ENCODE data around the gene WDFY2.
"Not testable (repeated sequence)": the region's sequence is repeated elsewhere in the genome, so short reads cannot be mapped to it uniquely, and the experiment has no call there.

WDFY2 gene, protein sequence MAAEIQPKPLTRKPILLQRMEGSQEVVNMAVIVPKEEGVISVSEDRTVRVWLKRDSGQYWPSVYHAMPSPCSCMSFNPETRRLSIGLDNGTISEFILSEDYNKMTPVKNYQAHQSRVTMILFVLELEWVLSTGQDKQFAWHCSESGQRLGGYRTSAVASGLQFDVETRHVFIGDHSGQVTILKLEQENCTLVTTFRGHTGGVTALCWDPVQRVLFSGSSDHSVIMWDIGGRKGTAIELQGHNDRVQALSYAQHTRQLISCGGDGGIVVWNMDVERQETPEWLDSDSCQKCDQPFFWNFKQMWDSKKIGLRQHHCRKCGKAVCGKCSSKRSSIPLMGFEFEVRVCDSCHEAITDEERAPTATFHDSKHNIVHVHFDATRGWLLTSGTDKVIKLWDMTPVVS

DNA sequence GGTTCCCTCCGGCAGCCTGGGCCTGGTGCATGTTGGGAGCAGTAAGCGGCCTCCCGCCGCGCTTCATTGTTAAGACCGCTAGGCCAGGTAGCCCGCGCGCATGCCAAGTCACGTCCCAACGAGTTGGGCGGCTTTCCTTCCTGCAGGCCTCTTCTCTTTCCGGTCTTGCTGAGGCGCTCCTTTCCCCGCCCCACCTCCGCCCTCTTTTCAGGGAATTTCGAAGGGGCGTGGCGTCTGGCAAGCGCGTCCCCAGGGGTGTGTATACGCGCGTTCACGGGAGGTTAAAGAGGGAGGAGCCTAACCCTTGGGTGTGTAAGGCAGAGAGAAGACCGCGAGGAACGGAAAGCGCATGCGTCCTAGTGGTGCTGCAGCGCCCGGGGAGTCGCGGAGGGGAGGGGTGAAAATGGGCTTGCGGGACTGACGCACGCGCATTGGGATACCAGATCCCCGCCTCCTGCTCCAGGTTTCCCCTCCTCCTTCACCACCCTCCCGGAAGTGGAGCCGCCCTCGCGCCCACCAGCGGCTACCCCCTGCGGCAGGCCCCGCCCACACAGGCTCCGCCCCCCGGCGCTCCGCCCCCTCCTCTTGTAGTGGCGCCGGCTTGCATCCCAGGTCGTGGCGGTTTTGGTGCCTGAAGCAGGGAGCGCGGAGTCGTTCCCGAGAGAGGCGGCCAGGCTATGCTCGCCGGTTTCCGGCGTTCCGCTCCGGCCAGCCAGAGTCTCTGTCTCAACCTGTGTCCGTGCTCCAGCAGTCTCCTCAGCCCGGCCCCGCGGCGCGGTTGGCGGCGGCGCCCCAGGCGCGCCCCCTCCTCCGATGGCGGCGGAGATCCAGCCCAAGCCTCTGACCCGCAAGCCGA, at the start of gene WDFY2:
Gene WDFY2, plus strand, starts transcription at position 588 of the 856 bp plus-strand sequence. Its CDS starts 226 bp downstream, at position 814.
- peak; percentile 99 for DNase-seq (ENCODE audit: low spot score)

DNA sequence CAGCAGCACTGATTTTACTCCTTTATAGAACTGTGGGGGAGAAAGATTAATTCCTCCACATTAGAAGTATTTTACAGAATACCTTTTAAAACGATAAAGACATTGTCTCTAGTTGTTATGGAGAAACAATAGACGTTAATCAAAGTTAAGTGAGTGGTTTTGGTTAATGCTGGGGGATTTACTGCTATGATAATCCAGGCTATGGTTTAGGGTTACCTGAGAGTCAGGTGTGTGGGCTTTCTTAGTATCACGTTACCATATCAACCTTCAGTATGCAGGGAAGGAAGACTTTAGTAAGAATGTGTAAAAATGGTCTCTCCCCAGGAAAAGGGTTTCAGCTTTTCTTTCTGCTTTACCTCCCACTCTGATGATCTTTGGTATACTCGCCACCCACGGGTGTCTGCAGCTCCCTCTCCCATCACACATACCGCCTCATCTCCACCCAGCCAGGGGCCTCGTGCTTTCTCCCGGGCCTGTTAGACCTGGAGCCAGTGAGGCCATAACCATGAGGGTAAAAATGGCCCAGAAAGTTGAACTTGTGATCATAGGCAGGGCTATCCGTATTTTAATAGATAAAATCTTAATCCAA, 45.6 kb upstream of the WDFY2 start:
- no peak for DNase-seq (ENCODE audit: low spot score)

DNA sequence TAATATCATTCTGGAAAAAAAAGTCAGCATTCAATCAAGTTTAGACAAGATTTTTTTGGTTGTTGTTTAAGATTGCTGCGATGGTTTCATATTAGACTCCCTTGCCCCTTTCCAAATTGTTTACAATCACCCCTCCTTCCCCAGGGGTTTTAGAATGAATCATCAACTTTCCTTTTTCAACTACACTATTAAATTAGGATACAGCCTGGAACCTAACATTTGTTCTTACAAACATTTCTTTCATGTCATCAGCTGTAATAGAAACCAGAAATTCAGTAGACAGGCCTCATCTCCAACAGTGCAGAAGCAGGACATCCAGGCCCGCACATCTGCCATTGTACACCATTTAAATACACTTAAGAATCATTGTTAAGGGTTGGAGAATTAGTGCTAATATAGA, 44.4 kb upstream of the WDFY2 start:
- DNase-seq (ENCODE audit: low spot score), result no peak

DNA sequence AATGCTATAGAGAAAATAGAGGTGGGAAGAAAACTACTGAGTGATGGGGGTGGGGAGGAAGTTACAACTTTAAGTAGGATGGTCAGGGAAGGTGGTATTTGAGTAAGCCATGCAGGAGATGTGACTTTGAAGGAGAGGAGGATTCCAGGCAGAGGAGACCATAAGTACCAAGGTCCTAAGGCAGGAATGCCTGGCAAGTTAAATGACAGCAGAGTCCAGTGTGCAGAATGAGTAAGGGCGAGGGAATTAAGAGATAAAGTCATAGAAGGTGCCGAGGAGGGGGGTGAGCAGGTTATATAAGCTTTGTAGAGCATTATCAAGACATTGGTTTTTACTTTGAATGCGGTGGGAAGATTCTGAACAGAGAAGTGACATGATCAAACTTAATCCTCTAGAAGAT, 43.2 kb upstream of the WDFY2 start:
- DNase-seq (ENCODE audit: low spot score), result no peak

DNA sequence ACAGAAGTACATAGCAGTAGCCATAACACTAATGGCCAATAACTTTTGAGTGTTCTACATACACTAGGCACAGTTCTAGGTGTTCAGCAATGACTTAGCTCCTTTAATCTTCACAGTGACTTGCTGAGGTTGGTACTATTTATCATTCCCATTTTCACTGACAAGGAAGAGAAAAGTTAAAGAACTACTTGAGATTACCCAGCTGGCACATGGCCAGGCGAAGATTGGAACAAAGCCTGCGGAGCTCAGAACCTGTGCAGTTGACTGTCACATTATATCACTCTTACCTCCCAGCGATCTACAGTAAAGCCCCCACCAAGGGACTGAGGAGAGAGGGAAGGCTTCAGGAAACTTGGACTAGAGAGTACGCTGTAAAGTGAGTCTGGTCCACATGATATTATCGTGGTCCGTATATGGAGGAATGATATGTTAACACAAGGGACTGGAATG, 42.4 kb upstream of the WDFY2 start:
- DNase-seq (ENCODE audit: low spot score), result no peak

DNA sequence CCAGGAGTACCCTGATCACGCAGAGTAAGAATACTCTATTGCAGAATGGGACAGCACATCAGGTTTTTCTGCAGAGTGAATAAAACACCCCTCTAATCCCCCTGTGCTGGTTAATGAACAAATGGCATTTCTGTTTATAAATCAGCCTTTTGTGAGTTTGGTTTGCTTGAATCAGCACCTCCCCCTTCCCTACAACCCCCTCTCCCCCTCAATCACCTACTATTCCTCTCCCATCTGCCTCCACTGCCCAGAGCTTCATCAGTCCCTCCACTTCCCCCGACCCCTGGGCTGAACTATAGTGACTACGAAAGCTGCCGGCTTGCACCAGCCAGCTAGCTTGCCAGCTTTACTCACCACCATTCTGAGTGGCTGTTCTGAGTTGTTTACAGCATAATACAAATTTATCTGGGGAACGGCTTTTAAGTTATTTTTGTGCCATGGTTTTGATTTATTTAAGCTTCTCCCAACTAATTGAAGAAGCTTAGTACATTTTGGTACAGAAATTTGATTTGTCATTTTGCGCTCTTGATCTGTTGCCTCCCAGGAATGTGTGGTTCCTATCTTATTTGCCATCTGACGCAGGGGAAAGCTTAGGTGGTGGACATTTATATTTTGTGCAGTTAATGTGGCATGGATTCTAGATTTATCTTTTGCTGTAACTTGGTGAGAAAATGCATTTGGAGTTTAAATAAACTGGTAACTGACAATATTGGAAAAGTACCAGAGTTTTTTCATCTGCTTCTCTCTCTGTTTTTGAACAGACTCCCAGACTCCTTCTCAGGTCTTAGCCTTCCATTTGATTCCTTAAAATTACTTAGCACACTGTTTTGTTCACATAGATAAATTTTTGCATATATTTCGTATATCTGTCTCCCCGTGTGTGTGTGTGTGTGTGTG, 41.7 kb upstream of the WDFY2 start:
- DNase-seq (ENCODE audit: low spot score), result no peak

DNA sequence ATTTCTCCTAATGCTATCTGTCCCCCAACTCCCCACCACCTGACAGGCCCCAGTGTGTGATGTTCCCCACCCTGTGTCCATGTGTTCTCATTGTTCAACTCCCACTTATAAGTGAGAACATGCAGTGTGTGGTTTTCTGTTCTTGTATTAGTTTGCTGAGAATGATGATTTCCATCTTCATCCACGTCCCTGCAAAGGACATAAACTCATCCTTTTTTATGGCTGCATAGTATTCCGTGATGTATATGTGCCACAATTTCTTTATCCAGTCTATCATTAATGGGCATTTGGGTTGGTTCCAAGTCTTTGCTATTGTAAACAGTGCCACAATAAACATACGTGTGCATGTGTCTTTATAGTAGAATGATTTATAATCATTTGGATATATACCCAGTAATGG, 38.8 kb upstream of the WDFY2 start:
- not testable (repeated sequence) for DNase-seq (ENCODE audit: low spot score)

DNA sequence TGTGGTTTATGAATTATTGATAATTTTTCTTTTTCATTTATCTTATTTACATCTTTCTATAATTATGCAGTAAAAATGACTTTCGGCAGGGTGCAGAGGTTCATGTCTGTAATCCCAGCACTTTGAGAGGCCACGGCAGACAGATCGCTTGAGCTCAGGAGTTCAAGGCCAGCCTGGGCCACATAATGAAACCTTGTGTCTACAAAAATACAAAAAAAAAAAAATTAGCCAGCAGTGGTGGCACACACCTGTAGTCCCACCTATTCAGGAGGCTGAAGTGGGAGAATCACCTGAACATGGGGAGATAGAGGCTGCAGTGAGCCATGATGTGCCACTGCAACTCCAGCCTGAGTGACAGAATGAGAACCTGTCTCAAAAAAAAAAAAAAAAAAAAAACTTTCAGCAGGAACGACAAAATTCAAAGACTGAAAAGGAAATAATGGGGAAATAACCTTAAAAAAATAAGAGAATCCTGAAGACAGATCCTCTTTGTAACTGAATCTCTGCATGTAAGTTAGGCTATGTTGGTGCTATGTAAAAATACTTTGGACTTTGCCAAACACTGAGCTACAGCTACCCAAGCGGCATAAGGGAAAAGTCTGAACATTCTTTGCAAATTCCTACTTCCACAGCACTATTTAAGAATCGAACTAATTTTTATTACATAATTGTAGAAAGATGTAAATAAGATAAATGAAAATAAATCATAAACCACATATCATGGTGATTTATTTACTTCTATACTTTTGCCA, 36.7 kb upstream of the WDFY2 start:
- no peak for DNase-seq (ENCODE audit: low spot score)

DNA sequence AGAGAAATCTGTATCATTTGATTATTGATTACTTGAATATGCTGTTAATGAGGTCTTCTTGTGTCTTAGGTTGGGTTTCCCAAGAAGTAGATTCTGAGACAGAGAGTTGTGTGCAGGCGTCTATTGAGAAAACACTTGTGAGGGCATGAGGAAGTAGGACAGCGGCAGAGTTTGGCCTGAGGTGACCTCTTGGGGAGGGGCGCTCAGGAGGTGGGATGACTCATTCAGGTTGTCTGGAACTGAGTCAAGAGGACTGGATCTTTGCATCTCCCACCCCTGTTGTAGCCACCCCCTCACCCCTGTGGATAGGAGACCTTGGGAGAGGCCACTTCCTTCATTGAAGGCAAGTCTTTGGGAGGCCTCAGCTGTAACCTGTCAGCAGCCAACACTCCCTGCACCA, 35.2 kb upstream of the WDFY2 start:
- no peak for DNase-seq (ENCODE audit: low spot score)

DNA sequence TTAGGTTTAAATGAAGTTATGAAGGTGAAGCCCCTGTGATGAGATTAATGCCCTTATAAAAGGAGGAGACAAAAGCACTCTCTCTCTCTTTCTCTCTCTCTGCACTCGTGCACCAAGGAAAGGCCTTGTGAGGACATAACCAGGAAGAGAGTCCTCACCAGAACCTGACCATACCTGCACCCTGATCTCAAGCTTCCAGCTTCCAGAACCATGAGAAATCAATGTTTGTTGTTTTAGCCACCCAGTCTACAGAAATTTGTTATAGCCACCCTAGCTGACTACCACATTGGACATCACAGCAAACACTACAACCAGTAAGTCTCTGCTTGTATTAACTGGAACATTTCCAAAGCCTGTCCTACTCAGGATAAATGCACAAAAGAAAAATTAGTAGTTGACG, 34.7 kb upstream of the WDFY2 start:
- no peak for DNase-seq (ENCODE audit: low spot score)

DNA sequence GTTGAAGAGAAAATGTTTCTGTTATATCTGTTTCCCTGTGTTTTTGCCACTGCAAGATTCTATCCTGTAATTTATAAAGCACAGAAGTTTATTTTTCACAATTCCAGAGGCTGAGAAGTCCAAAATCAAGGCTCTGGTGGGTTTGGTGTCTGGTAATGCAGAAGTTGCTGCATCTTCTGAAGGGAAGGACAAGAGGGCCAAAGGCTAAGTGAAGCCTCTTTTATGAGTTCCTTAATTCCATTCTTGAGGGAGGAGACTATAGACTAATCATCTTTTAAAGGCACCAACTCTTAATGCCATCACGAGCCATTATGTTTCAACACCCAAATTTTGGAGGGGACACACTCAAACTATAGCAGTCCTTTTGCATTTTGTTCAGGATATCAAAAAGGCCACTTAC, 34.1 kb upstream of the WDFY2 start:
- no peak for DNase-seq (ENCODE audit: low spot score)

DNA sequence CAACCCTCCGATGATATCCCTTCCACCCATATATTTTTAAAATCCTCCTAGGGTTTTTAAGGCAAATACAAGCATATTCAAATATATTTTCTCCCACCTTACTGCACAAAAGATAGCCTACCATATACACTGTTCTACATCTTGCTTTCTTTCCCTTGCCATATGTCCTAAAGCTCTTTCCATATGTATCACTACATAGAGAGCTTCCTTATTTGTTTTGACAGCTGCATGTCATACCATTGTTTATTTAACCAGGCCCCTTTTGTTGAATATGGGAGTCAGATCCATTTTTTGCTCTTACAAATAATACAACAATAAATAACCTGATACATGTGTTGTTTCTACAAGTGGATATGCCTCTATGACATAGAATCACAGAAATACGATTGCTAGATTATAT, 32.8 kb upstream of the WDFY2 start:
- DNase-seq (ENCODE audit: low spot score), result no peak

DNA sequence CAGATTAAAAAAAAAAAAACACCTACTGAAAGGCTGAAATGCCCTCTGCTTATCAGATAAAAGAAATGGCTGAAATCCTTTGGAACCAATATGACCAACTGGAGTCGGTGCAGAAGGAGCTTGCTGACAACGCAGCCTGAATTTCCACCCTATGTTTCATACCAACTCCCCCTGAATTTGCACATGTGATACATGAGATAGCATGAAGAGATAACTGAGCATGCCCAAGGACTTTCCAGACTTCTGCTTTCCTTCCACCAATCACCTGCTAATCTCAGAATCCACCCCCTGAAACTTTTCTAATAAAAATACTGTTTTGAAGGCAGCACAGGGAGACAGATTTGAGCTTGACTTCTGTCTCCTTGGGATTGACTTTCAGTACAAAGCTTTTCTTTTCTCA, 32.2 kb upstream of the WDFY2 start:
- DNase-seq (ENCODE audit: low spot score), result peak; percentile 29

DNA sequence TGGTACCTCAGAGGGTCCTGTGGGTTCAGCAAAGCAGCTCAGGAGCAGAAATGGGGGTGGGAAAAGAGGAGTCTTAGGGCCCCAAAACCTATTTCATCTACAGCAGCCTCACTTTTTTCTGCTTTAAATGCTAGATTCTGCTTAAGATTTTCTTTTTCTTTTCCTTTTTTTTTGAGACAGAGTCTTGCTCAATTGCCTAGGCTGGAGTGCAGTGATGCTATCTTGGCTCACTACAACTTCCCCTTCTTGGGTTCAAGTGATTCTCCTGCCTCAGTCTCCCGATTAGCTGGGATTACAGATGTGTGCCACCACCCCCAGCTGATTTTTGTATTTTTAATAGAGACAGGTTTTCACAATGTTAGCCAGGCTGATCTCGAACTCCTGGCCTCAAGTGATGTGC, 30.7 kb upstream of the WDFY2 start:
- no peak for DNase-seq (ENCODE audit: low spot score)

DNA sequence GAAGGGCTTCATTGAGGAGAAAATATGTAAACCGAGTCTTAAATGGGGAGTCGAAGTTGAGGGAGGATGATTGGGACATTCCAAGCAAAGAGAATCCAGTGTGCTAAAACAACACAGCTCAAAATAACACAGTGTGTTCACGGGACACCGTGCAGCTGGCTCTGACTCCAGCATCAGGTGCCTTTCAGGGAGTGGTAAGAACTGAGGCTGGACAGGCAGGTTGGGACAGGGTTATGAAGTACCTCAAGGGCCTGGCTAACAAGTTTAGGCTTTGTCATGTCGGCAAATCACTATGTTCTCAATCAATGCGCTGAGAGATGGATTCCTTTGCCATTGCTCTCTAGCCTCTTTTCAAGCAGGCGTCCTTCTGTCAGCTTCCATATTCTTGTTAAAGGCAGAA, 27.5 kb upstream of the WDFY2 start:
- no peak for DNase-seq (ENCODE audit: low spot score)

DNA sequence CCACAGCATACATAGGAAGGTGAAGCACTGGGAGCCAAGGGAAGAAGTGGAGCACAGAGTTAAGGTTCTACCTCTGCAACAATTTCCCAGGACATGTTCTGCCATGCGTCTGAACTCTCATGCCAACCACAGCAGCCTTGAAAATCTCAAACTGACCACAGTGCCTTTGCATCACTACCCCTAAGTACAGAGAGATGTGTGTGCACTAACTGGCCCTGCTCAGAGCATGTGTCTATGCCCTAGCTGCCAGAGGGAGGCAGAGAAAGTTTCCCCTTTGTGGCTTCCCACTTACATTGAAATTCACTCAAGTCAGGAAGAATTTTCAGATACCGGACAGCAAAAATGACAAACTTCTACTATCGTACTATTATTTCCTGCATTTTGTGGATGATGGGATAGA, 26.8 kb upstream of the WDFY2 start:
- no peak for DNase-seq (ENCODE audit: low spot score)

DNA sequence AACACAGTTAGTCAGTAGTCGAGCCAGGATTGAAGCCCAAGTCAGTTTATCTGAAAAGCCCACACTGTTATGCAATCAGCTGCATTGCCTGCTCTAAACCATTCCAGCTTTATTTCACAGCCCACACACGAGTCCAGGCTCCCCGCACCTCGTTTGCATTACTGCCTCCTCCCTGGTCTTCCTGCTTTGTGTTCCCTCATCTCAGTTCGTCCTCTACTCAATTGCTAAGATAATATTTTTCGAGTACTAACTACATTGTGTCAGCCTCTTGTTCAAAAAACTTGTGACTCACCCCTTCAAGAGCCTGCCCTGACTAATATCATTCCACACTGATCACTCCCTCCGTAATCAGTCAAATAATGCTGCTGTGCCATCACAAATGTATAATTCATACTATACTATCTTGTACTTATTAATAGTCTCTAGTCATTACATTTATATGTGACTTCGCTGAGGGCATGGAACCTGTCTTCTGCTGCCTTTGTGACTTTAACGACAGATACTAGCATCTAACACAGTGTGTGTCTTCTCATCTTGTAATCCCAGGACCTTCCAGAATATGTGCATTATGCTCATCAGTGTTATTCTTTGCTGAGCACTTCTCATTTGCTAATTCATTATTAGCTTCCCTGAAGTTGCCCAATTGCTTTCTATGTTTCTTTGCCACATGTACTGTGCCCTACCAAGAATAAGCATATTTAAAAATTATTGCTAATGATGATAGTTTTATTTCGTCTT, 26.2 kb upstream of the WDFY2 start:
- DNase-seq (ENCODE audit: low spot score), result no peak

DNA sequence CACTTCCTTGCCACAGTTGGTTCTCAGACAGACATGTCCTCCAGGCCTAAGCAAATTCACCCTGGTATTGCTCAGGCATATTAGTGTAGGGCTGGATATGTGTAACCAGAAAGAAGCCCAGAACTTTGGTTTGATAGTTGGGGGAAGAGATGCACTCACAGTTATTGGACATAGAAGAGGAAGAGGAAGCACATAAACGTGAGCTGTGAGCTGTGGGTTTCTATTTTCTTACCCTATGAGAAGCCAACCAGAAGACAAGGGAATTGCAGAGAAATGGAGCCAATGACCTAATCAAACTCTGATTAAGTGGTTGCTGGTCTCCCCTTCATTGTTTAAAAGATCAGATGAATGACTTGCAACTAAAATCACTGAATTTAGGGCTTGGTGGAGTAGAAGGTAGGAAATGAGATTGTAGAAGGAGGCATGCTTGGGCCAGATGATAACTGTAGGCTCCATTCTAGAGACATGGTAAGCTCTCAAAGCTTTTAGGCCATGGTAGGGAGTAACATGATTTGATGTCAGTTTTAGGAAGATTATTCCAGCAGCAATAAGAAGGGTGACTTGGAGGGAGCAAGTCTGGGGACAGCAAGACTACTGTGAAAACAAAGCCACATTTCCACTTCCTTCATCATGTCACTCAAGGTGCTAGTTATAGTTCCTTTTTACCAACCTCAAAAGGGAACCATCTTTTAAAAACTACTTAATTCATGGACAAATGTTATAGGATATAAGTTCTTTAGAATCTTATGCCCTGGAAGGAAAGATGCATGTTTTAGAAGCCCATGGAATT, 24.1 kb upstream of the WDFY2 start:
- no peak for DNase-seq (ENCODE audit: low spot score)

DNA sequence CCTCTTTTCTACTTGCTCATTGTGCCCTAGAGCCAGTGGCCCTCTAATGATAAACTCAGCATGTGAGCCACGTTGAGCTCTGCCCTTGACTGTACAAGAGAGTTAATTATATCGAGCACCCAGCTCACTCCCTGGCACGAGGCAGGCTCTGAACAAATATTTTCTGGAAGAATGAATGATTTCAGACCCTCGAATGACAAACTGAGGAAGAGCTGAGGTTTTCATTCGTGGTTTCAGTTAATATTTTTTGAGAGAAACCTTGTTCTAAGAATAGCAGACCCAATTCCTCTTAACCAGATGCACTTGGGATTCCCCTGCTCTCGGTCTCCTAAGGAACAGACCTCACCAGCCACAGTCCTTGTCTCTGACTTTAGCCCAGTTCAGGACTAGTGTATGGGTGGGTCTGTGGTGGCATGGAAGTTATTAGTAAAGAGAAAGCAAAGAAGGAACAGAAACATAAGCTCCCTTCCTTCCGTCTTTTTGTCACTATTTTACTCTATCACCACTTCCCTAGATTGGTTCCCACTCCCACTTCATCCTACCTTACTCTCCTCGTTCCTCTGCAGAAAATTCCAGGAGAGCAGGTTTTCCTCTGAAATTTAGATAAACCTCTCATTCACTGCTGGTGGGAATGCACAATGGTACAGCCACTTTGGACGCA, 22.1 kb upstream of the WDFY2 start:
- no peak for DNase-seq (ENCODE audit: low spot score)

Measured in NAMALWA (cell line).